Activated gamma-delta T cell (primary cell): ENCODE measurements around the gene PRR7.

Source experiments
- DNase-seq: peaks from one replicate; lab custom pipeline; 2025; lab: John Stamatoyannopoulos, UW

The PRR7 gene

GRCh38 chr5:177450667-177451424, 4.2 kb downstream of the PRR7 start:
- no peak for DNase-seq

- no peak for DNase-seq
These were observed 6.3 kb downstream of the PRR7 start for GRCh38 chr5:177452688-177453638.

DNA sequence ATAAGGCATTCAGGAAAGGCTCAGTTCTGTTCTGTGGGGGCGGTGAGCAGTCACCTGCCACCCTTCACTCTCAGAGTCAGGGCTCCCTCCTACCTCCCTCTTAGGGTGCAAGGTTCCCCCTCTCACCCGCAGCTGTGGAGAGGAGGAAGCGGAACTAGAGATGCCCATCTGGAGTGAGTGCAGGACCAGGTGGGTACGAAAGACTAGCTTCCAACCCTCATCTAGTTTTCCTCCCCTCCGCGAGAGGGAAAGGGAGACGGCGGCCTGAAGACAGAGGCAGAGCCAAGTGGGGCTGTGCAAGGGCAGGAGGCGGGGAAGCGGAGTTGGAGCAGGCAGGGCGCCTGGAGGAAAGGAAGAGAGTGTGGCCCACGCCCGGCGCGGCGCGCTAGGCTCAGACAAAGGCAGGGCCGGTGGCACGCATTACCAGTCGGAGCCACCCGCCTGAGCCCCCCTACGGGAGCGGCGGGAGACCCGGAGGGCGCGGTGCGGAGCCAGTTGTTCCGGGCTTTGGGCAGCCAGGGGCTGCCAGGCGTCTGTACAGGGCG, 7.3 kb downstream of the PRR7 start:
- DNase-seq = no peak

GRCh38 chr5:177454397-177455035, 7.9 kb downstream of the PRR7 start:
- peak; percentile 97 for DNase-seq

DNA sequence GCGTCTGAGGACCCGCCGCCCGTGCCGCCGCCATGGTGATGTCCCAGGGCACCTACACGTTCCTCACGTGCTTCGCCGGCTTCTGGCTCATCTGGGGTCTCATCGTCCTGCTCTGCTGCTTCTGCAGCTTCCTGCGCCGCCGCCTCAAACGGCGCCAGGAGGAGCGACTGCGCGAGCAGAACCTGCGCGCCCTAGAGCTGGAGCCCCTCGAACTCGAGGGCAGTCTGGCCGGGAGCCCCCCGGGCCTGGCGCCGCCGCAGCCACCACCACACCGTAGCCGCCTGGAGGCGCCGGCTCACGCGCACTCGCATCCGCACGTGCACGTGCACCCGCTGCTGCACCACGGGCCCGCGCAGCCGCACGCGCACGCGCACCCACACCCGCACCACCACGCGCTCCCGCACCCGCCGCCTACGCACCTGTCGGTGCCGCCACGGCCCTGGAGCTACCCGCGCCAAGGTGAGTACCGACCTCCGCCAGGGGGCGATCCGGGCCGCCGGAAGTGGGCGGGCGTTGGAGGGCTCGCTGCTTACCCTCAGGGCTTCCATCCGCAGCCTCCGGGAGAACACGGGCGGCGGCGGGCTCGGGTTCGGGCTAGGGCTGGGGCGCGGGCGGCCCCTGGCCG, 8.5 kb downstream of the PRR7 start:
- peak; percentile 87 for DNase-seq

GRCh38 chr5:177455661-177456590, 9.3 kb downstream of the PRR7 start:
- peak; percentile 87 for DNase-seq

GRCh38 chr5:177456591-177456964, 10.0 kb downstream of the PRR7 start:
- no peak for DNase-seq

DNA sequence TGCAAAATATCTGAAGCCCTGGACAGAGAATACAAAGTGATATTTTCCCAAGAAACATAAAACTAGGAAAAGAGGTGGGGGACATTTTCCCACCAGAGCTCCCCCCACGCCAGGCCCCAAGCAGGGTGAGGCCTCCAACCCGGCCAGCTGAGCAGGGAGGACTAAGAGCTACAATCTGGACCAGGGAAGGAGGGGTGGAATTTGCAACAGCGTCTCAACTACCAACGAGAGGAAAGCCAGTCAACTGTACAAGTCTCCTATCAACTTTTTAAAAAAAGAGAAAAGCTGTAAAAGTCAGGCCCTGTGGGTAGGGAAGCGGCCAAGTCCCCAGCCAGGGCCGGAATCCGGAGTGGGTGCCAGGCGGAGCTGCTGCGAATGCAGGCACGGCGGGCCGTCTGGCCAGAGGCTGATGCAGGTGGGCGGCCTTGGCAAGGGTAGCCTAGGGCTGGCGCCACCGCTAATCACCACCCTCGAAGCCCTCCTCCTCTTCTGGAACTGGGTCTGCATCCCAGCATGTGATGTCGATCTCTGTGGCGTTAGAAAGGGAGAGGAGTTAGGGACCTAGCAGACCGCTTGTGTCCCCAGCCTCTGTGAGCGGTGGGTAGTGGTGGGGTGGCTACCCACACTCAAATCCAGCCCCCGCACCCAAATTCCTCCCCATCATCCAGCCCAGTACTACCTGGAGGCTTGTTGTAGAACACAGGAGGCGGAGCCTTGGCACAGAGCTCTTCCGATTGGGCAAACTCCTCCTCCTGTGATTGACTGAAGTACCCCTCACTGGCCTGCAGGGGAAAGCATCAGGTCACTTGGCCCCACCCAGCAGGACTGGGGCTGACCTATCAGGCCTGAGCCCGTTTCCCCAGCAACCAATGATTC, 10.6 kb downstream of the PRR7 start:
- no peak for DNase-seq

- DNase-seq = no peak
These were observed 11.5 kb downstream of the PRR7 start for GRCh38 chr5:177457852-177458681.

DNA sequence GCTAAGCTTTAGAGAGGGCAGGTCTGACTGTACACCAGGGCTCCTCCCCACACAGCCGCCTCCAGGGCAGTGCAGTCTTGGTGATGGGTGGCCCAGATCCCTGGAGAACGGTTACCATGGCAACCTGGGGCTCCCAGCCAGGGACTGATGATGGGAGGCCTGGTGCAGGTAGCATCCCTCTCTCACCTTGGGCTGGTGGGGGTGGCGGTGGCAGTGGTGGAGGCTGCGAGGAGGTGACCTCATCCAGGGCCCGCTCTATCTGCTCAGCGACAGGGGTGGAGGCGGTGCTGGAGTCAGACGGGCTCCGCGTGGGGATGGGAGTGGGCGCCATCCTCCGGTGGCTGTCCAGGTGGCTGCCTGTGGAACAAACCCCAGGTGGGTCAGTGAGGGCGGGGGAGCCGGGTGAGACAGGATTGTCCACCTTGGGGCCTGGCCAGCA, 12.3 kb downstream of the PRR7 start:
- DNase-seq = no peak

DNA sequence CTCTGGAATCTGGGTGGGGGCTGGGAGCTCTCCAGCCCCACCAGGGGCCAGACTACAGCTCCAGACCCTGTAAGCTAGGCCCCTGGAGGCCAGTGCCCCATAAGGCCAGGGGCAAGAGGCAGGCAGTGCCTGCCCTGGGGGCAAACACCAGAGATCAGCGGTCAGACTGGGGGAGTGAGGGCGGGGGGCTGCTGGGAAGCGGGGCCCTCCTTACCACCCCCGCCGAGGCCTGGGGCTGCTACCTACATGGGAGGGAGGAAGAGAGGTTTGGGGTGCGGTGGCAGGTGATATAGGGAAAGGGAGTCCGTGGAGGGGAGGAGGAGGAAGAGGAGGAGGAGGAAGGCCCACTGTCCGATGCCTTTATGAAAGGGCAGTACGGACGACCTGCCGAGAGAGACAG, 12.7 kb downstream of the PRR7 start:
- DNase-seq = no peak

- no peak for DNase-seq
These were observed 13.4 kb downstream of the PRR7 start for GRCh38 chr5:177459819-177460628.

GRCh38 chr5:177462021-177462670, 15.5 kb downstream of the PRR7 start:
- DNase-seq = no peak

DNA sequence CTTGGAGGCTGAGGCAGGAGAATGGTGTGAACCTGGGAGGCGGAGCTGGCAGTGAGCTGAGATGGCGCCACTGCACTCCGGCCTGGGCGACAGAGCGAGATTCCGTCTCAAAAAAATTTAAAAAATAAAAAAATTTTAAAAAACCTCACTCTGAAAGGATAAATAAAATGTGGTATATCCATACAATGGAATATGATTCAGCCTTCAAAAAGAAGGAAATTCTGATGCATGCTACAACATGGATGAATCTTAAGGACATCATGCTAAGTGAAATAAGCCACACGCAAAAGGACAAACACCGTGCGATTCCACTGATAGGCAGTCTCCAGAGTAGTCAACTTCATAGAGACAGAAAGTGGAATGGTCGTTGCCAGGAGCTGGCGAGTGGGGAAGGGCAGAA, 18.4 kb downstream of the PRR7 start:
- no peak for DNase-seq

DNA sequence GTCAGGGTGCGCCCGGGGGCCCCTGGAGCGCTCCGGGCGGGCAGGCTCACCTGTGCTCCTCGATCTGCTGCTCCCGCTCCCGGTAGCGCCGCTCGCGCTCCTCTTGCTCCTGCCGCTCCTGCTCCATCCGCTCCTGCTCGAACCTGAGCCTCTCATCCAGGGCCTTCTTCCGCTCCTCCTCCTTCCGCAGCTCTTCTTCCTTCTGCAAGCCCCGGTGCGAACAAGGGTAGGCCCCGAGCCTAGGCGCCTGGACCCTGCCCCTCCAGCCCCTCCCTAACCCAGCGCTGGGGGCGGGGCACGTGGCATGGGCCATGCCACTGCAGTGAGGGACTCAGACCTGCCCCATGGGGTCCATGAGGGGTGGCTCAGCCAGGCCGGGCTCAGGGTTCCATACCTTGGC, 20.2 kb downstream of the PRR7 start:
- no peak for DNase-seq

DNA sequence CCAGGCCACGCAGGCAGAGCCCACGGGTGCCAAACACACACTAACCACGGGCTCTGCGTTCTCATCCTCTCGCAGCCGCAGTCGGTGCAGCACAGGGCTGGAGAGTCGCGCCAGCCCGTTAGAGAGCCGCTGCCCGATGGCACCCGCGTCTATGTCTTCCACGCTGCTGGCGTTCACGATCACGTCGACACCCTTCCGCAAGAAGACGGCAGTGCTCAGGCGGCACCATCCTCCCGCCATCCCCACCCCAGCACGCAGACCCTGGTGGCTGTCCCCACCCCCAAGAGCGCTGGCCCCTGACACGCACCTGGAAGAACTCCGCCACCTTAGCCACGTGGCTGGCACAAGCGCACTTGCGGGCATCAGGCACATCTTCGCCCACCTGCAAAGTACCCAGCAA, 20.8 kb downstream of the PRR7 start:
- no peak for DNase-seq

GRCh38 chr5:177468329-177468684, 21.7 kb downstream of the PRR7 start:
- no peak for DNase-seq
